Stimulated activated CD4-positive, alpha-beta T cell treated with anti-CD3 and anti-CD28 coated beads, Interleukin-12 subunit alpha, Interleukin-12 subunit beta, amount 100 ng/mL, for 4 hours (primary cell): Measurements from ENCODE around the gene HECTD4.
"Not testable (repeated sequence)": the region's sequence is repeated elsewhere in the genome, so short reads cannot be mapped to it uniquely, and the experiment has no call there.

Experiments used
- DNase-seq: peaks from one replicate; pipeline ENCODE4 v3.0.0-alpha.2; 2020

HECTD4 gene

DNA sequence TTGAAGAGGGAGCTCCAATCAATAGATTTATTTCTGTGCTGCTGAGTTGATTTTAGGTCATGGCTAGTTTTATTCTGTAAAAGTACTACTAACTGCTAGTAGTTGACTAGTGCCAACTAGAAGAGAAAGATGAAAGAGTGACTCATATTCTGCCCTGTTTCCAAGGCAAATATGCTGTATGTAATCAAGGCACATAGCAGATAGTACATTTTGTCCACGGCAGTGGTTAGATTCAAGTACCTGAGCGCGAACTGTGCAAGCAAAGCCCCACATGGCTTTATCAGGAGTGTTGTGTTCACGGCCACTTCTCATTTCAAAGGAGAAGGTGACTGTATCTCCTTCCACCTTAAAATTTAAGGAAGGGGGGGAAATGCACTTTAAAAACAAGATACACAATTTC is 130.0 kb downstream of the HECTD4 start:
- DNase-seq, result no peak

DNA sequence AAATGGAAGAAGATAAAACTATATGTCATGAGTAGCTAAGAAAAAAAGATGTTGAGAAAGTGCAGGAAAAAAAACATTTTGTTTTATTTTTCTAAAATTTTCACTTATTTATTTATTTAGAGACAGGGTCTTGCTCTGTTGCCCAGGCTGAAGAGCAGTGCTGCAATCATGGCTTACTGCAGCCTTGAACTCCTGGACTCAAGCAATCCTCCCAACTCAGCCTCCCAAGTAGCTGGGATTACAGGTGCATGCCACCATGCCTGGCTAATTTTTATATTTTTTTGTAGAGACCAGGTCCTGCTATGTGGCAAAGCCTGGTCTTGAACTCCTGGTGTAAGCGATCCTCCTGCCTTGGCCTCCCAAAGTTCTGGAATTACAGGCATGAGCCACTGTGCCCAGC is 137.3 kb downstream of the HECTD4 start:
- DNase-seq, result not testable (repeated sequence)

DNA sequence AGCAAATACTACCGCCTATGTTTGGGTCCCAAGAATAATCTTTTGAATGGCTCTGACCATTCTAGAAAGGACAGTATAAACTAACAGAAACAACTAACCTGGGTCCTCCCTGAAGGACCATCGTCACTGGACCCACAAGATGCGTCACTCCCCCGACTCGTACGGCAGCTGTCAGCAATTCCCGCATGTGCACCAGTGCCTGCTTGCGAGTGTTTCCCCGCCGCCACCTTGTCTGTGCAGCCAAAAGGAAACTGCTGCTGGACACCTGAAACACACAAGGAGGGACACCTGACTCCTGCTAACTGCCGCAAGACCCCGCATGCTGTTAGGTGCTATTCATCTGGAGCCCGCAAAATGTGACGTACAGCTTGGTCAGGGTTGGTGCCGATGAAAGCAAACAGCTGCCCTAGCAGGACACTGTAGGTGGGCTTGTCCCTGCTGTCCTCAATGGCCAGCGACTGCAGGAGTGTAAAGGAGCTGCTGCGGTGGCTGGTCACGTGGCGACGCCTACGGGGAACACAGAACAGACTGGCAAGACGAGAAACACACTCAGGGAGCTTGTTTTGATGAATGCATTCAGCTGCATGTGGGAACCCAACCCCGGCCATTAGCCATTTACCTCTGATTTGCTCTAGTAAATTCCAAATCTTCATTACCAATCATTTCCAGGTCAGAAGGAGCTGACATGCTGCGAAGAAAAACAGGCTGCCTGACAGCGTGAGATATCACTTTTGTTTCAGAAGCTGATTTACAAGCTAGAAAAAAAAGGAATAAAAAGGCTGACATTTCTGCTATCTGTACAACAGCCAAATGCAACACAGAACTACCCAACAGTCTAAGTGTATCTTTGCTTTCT is 138.7 kb downstream of the HECTD4 start:
- DNase-seq, result no peak

DNA sequence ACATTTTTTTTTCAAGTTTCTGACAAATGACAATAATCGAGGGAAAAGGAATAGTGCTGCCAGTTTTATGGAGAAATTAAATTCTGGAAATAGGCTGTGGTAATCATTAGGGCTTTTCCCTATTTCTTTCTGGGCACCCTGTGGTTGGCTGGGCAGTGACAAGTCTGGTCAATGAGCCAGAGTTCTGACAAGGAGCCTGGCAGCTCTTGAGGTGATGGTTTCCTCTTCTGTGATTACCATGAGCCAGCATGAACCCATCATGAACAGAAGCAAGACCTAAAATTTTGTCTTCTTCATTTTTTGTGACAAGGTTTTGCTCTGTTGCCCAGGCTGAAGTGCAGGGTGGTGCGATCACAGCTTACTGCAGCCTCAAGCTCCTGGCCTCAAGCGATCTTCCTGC is 141.1 kb downstream of the HECTD4 start:
- no peak for DNase-seq

DNA sequence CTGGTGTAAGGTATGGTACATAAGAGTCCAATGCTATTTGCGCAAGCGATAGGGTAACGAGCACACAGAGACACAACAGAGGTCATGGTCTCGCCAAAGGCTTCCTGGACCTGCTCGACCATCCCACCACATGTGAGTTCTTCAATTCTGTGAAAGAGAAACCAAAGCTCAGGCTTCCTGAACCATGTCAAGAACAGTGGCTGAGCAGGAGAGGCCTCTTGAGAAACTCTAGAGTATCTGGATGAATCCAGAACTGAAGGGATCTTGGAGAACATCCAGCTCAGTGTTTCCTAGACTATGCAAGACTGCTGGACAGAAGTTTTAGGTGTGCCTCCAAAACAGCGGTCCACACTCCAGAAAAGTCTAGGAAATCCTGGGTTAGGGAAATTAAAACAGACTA is 142.3 kb downstream of the HECTD4 start:
- DNase-seq, result no peak

DNA sequence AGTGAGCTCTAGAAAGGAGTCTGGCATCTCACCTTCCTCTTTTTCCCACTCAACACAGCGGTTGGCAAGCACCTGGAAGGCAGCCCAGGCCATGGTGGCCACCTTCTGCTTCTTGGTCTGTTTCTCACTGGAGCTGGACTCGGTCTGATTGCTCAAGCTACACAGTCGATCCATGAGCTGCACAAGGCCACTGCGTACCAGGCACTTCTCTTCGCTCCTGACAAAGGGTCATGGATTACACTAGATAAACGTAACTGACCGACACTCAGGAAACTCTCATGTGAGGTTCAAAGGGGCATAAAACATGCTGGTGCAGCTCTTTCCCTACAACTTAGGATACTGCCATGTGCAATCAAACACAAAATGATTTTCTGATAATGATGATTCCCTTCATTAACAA is 143.2 kb downstream of the HECTD4 start:
- no peak for DNase-seq

DNA sequence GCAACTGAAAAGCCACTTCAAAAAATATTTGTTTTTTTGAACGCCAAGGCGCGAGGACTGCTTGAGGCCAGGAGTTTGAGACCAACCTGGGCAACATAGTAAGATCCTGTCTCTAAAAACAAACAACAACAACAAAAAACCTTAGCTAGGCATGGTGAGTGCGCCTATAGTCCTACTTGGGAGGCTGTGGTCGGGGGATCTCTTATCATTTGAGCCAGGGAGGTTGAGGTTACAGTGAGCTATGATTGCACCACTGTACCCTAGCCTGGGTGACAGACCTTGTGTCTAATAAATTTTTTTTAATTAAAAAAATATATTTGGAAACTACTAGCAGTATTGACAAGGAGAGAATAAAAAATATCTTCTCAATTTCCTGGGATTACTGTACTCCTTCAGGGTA is 143.8 kb downstream of the HECTD4 start:
- DNase-seq, result no peak

DNA sequence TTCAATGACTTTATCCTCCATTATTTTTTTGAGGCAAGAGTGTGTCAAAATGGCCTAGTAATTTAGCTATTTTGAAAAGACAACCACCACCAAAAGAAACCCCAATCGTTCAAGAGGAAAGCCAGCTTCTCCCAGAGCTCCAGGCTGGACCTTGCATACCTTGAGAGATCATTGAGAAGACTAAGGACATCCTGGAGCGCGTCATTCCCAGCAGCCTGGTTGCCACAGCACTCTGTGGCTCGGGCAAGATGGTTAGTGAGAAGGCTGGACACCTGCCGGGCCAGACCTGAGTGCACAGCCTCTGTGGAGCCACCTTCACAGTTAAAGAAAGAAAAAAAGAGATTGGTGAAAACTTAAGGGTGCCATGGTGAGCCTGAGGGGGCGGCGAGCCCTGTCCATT is 145.4 kb downstream of the HECTD4 start:
- DNase-seq, result no peak

DNA sequence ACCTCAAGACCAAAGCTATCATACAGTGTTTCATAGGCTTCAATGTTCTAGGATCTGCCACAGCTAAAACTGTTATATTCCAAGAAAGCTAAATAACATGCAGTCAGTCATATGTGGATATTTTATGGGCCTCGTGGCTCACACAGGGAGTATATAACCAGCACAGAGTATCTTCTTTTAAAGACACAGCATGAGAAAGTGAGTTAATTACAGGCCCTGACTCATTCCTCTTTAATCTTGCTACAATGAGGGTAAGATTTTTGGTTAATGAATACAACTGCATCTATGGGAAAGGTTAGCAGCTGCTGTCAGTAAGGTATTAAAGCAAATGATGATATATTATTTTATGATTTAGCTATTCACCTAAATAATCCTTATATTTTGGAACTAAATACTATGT is 145.8 kb downstream of the HECTD4 start:
- DNase-seq, result no peak

DNA sequence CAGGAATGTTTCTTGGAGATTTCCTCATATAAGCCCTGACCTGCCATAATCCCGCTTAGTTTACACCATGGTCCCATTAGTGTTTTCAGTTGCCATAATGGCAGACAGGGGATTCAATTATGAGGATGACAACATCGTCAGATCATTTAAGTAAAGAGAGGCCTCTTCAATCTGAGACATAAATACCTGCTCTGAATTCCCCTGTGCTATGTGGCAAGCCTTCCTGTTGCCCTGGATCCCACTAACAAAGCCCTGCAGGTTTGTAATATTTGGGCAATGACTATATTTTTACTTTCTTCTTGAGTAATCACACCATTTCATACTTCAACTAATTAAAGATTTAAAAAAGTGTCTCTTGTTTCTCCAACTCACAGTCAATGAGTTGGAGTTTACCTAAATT is 147.9 kb downstream of the HECTD4 start:
- no peak for DNase-seq

DNA sequence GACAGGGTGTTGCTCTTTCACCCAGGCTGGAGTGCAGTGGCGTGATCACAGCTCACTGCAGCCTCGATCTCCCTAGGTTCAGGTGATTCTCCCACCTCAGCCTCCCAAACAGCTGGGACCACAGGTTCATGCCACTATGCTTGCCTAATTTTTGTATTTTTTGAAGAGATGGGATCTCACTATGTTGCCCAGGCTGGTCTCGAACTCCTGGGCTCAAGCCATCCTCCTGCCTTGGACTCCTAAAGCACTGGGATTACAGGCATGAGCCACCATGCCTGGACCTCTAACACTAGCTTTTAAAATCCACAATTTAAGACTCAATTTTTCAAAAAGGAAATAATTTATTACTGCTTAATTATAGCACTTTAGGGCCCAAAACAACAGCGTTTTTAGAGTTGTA is 149.0 kb downstream of the HECTD4 start:
- no peak for DNase-seq

DNA sequence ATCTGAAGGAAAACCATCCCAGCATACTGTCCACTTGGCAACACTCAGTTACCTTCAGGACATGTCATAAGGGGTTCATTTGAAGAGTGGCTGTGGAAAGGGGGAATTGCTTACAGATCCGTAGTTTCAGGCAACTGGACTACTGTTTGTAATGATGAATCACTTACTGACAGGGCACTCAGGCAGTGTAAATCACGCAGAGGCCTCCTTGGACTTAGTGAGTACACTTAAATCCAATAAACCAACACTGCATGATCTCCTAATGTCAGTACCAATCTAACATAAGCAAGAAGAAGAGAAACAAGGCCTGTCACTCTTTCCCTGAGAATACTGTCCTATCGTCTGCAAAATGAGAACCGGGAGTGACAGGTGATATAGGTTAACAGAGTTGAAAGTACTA is 152.1 kb downstream of the HECTD4 start:
- DNase-seq, result no peak

DNA sequence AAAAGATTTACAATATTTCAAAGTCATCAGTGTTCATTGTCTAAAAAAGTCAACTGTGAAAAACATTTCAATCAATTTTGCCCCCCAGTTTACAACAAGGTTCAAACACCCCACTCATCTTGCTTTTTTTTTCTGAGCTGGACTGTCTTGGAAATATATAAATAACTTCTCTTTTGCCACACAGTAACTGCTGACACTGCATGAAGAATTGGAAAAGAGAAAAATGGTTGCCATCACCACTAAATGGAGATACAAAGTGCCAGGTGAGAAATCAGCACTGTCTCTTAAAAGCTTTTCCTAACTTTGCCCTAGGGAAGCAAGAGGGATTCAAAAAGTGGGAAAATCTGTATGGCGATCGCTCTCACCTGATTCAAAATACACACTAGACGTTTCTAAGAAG is 155.5 kb downstream of the HECTD4 start:
- DNase-seq, result no peak

DNA sequence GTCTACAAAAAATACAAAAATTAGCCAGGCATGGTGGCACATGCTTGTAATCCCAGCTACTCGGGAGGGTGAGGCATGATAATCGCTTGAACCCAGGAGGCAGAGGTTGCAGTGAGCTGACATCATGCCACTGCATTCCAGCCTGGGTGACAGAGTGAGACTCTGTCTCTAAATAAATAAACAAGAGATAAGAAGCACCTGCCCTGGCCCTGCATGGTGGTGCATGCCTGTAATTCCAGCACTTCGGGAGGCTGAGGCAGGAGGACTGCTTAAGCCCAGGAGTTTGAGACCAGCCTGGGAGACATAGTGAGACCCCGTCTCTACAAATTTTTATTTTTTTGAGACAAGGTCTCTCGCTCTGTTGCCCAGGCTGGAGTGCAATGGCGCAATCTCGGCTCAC is 161.6 kb downstream of the HECTD4 start:
- DNase-seq, result not testable (repeated sequence)

DNA sequence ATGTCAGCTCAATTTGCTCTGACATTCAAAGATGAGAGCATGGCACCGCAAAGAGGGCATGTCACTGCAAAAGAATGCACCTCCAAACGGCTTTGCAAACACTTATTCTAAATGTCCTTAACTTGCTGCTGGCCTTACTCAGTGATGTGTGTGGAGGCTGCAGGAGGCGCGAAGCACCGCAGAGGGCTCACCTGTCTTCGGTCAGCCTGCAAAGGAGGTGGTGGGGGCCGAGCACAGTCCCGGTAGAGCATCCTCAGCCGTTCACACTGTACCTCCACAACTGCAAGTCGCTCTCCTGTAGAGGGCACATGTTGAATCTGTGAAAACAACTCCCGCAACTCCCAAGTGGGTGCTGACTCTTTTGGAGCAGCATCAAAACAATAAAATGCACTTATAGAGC is 163.0 kb downstream of the HECTD4 start:
- no peak for DNase-seq

DNA sequence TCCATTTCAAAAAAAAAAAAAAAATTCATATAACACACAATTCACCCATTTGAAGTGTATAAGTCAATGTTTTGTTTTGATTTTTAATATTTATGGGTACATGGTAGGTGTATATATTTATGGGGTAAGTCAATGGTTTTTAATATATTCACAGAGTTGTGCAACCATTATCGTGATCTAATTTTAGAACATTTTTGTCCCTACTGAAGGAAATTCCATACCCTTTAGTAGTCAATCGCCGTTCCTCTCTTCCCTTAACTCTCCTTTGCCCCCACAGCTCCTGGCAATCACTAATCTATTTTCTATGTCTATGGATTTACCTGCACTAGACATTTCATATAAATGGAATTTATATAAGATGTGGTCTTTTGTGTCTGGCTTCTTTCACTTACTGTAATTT is 164.1 kb downstream of the HECTD4 start:
- DNase-seq, result no peak

DNA sequence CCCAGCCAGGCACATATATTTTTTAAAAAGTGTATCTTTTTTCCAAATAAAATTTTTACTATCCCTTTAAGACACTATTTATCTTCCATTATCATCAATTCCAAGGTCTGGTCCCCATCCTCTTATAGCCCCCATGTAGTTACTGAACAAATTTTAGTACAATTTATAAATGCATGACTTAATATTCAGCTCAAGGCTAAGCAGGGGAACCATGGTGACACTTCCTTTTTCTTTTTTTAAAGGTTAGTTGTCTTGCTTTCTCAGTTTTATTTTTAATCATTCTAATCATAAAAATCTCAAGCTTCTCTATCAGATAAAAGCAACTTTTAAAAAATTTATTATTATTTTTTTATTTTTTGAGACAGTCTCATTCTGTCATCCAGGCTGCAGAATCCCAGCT is 164.6 kb downstream of the HECTD4 start:
- no peak for DNase-seq

DNA sequence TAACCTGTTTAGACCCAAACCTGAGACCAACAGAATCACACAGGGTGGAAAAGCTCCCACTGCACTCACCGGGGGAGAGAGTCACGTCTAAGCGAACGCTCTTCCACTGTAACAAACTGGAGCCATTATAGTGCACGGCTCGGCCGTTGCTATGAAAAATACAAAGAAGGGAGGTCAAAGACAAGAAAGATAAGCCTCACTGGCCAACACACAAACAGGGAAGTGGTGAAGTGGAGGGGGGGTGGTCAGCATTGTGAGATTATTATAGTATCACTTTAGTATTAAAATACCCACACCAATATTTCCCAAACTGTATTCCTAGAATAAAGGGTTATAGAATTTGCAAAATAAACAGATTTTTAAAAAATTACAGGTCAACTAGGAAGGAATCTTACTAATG is 166.0 kb downstream of the HECTD4 start:
- DNase-seq, result no peak

DNA sequence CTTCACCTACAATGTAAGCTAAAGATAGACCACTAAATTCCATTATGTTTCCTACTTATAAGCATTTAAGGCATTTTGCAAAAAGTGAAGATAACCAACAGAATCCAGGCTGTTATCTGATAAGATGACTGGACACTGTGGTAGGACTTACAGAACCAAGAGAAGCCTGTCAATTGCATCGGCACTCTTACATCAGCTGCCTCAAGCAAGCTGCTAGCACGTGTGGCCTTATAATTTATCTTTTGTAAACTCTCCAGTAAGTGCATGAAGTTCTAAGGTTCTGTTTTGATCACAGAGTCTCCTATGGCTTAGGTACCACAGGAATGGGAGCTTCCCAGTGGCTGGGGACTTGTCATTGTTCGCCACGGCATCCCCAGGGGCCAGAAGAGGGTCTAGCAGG is 168.2 kb downstream of the HECTD4 start:
- DNase-seq, result no peak

DNA sequence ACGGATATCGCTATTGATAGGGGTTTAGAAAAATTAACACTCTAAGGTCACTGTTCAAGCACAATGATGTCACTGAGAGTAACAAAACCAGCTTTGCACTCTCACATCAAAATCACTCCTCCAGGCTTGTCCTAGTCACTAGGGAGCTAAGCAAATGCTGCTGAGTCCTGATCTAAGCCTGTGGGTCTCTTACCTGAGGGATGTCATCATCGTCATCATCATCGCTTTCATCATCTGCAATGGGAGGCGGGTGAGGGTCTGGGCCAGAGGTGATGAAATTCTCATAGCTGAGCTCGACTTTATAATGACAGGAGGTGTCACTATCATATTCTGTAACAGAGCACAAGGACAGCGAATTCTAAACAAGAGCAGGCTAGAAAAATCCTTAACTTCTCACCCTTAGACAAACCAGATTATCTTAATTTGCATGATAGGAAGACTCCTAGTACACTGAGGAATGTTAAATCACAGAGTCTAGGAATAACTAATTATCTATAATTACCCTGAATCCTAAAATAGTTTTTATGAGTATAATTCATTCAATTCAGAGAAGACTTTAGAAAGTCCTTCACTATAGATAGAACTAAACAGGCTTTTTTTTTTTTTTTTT is 173.8 kb downstream of the HECTD4 start:
- no peak for DNase-seq

DNA sequence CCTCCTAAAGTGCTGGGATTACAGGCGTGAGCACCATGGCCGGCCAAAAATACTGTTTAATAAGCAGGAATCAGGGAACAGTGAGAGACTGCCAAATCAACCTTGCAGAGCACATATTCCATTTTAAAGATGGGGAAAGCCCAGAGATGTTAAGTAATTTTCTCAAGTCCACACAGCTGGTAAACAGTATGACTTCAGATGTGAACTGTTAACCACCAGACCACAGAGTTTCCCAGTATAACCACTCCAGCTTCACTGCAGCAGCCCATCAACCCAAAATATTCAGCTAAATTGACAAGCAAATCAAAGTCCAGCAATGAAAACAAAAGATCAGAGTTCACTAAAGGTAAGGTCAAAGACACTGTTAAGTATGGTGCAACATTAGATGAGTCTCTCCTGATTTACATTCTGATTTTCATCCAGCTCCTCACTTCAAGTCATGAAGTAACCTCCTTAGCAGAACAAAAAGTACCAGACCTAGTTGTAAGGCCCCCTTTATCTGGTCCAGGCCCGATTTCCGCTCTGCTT is 174.8 kb downstream of the HECTD4 start:
- no peak for DNase-seq

DNA sequence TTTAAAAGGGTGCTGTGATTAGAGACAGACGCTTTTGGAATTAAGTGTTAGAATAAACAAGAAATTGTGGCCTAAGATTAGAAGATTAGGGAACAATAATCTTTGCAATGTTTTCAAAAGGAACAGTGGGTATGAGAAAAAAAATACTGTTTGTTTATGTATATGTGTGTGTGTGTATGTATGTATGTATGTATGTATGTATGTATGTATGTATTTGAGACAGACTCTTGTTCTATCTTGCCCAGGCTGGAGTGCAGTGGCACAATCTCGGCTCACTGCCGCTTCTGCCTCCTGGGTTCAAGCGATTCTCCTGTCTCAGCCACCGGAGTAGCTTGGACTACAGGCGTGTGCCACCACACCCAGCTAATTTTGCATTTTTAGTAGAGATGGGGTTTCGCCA is 175.3 kb downstream of the HECTD4 start:
- no peak for DNase-seq

DNA sequence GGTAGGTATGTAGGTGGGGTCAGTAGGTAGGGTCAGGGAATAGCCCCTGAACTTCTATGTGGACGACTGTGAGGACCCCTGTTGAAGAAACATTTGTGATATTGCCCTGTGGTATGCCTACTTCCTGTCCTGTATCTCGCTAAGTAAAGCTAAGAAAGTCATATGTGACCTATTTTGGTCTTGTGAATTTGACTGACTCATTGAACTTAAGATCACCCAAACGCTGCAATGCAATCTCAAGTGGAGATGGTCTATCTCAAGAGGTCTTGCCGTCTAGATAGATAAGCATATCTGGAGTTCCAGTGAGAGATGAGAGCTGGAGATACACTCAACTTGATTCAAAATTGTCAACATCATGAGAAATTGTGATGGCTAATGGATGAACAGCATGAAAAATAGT is 183.1 kb downstream of the HECTD4 start:
- no peak for DNase-seq

DNA sequence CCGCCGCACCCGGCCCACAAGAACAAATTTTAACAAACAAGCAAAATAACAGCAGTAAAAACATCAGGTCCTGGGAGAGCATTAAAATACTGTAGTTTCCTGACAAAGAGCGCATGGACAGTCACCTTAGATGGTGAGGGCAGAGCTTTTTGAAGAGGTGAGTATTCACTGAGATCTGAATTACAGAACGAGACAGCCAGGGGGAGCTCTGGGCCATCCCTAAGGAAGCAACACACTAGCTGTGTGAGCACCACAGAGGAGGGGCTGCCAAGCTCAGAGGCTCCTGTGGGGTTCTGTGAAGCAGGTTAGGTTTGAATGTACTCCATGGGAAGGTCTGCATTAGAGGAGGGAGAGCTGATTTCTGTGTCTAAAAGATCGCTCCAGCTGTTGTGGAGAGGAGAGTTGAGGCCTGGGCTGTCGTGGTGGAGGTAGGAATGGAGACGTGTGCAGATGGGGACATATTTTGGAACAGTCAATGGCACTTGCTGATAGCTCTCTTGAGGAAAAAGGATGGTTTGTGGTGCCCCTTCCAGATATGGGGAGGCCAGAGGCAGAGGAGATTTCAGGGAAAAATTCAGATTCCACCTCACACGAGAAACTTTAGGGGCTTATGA is 184.0 kb downstream of the HECTD4 start:
- peak; percentile 37 for DNase-seq
